ENCODE data around the gene CNR2.
"Not testable (repeated sequence)": the region's sequence is repeated elsewhere in the genome, so short reads cannot be mapped to it uniquely, and the experiment has no call there.

Gene CNR2

DNA sequence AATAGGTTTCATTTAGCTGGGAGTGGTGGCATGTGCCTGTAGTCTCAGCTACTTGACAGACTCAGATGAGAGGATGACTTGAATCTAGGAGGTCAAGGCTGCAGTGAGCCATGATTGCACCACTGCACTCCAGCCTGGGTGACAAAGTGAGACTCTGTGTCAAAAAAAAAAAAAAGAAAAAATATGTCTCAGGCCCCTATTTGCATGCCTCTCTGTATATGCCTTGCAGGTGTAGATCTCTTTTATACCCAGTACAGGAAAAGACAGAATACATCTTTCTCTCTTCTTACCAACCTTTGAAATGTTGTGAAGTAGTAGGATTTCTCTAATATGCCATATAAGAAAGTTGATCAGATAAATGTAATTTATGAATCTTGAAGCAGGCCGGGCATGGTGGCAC, 6.4 kb downstream of the CNR2 start:
- no peak for TF ChIP-seq CTCF (IDR thresholded peaks at IDR 0.05; ENCODE audit: low read depth, low read length, missing control alignments)
- in situ Hi-C loops (cut with HindIII; ENCODE audit: low pct_ligation_motif_present, low sequenced_read_pairs), result no loop called here
- Histone ChIP-seq H3K27me3 (replicated peaks) (peaks cover 29% of the 10 kb centered on the region), H3K27ac (no peak overlapping the region), H3K4me3 (ENCODE audit: low read depth, low read length) (no peak overlapping the region), H3K36me3 (replicated peaks) (no peaks in the 10 kb centered on the region)
- DNase-seq, result no peak

- no peak overlapping the region for H3K4me3 ChIP-seq (ENCODE audit: low read depth, low read length)
- no peaks in the 10 kb centered on the region for H3K36me3 ChIP-seq (replicated peaks)
- in situ Hi-C loops (cut with HindIII; ENCODE audit: low pct_ligation_motif_present, low sequenced_read_pairs), result no loop called here
- DNase-seq, result no peak
- TF ChIP-seq CTCF (IDR thresholded peaks at IDR 0.05; ENCODE audit: low read depth, low read length, missing control alignments), result no peak
- no peak overlapping the region for H3K27ac ChIP-seq
- H3K27me3 ChIP-seq (replicated peaks), result peaks cover 29% of the 10 kb centered on the region
Measured at GRCh38 chr1:23905461-23906025, 7.6 kb downstream of the CNR2 start.

DNA sequence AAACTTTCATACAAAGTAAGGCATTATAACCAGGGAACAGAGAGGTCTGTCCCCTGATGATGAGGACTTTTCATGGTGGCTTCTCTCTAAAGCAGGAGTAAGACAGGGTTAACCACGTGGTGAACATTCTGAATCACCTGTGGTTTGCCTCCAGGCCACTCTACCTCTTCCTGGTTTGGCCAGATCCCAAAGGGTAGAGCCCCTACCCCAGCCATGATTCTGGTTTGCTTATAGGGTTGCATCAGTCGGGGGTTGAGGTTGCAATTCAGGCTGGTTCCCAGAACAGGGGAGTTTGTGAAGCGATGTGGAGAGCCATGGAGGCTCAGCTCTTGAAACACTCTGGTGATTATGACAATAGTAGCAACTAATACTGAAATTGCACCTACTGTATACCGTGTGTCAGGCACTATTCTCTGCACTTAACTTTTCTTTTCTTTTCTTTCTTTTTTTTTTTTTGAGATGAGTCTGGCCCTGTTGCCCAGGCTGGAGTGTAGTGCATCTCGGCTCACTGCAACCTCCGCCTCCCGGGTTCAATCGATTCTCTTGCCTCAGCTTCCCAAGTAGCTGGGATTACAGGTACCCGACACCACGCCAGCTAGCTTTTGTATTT, 8.3 kb downstream of the CNR2 start:
- no peak for TF ChIP-seq CTCF (IDR thresholded peaks at IDR 0.05; ENCODE audit: low read depth, low read length, missing control alignments)
- in situ Hi-C loops (cut with HindIII; ENCODE audit: low pct_ligation_motif_present, low sequenced_read_pairs), result no loop called here
- no peak for DNase-seq

DNA sequence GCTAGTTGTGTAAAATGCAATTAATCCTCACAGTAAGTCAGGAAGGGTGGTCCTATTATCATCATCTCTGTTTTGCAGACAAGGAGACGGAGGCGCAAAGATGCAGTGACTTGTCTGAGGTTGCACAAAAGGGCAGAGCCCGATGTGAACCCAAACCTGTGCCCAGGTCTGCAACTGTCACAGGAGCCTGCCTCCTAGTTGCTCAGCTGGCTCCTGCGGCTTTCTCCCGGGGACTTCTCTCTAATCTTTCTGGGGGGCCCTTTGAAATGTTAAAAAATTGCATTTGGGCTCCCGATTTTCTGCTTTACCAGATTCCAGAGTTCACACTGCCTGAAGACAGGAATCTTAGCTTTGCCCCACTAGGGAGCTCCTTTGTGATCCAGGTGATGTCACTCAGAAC, 9.4 kb downstream of the CNR2 start:
- Histone ChIP-seq H3K27me3 (replicated peaks) (peaks cover 29% of the 10 kb centered on the region), H3K36me3 (replicated peaks) (no peaks in the 10 kb centered on the region), H3K4me3 (ENCODE audit: low read depth, low read length) (no peak overlapping the region), H3K27ac (no peak overlapping the region)
- no peak for TF ChIP-seq CTCF (IDR thresholded peaks at IDR 0.05; ENCODE audit: low read depth, low read length, missing control alignments)
- no peak for DNase-seq
- in situ Hi-C loops (cut with HindIII; ENCODE audit: low pct_ligation_motif_present, low sequenced_read_pairs), result no loop called here

More for the DNA sequence above, 8.3 kb downstream of the CNR2 start:
- no peaks in the 10 kb centered on the region for H3K36me3 ChIP-seq (replicated peaks)
- no peak overlapping the region for H3K27ac ChIP-seq
- peaks cover 29% of the 10 kb centered on the region for H3K27me3 ChIP-seq (replicated peaks)
- no peak overlapping the region for H3K4me3 ChIP-seq (ENCODE audit: low read depth, low read length)

DNA sequence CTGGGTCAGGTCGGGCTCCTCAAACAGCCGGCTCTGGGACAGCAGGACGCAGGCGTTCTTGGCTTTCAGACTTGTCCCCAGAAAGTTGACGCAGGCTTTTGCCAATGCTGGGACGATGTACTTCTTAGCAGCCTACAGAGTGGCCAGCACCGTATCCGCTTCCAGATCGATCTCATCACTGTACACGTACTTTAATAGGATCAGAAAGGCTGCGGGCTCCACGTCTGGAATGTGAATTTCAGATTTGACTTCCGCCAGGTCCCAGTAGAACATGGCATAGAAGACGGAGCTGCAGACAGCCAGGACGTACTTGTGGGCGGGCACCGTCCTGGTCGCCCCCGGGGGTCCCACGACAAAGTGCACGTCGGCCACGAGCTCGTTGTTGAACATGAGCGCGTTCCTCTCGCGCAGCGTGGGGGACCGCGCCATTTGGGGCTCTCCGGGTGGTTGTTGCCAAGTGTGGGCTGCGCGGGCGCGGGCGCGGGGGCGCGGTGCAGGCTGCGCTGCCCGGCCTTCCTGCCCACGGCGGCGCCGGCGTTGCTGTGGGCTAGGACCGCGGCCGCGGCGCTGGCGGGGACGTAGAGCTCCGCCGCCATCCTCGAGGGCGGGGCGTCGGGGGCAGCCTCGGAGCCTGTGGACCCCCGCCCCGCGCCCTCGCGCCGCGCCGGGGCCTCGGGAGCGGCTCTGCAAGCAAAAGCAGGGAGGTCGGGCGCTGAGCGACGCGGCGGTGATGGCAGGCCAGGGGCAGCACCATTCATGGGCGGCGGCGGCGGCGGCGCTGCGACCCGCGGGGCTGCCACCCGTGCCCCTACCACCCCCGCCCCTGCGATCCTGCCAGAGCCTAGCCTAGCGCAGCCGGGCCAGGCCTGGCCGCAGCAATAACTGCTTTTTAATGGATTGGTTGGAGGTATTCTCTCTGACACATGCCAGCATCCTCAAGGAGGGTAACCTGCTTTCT, 10.6 kb downstream of the CNR2 start:
- Histone ChIP-seq H3K36me3 (replicated peaks) (no peaks in the 10 kb centered on the region), H3K27me3 (replicated peaks) (peaks cover 29% of the 10 kb centered on the region), H3K27ac (no peak overlapping the region), H3K4me3 (ENCODE audit: low read depth, low read length) (peak overlapping the region; percentile 15)
- no peak for DNase-seq
- in situ Hi-C loops (cut with HindIII; ENCODE audit: low pct_ligation_motif_present, low sequenced_read_pairs), result no loop called here
- TF ChIP-seq CTCF (IDR thresholded peaks at IDR 0.05; ENCODE audit: low read depth, low read length, missing control alignments), result no peak

DNA sequence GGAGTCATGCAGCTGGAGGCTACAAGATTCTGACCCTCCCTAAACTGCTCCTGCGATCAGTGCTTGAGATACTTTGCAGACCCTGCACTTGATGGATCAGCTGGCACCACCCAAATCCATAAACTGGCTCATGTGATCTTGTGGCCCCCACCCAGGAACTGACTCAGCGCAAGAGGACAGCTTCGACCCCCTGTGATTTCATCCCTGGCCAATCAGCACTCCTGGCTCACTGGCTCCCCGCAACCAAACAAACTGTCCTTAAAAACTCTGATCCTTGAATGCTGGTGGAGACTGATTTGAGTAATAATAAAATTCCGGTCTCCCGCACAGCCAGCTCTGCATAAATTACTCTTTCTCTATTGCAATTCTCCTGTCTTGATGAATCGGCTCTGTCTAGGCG, 13.1 kb downstream of the CNR2 start:
- in situ Hi-C loops (cut with HindIII; ENCODE audit: low pct_ligation_motif_present, low sequenced_read_pairs); DNase-seq; H3K36me3 ChIP-seq (replicated peaks); H3K4me3 ChIP-seq (ENCODE audit: low read depth, low read length); H3K27ac ChIP-seq: not testable (repeated sequence)
- peaks cover 24% of the 10 kb centered on the region for H3K27me3 ChIP-seq (replicated peaks)
